Measurements from ENCODE around the gene CCDC136. TPM values are rescaled to one million over a fixed set of nuclear protein-coding genes. Genes with fewer than 3 reads are reported as not detected.

CCDC136 gene
- polyA plus RNA-seq, 1 donor (not counting 4 experiments of a cell fraction or from before 2014, with no cell fraction given), result 1.6 TPM

- no peak overlapping the region for H2AFZ ChIP-seq (ENCODE audit: control insufficient read depth, low read length)
- no peaks in the 10 kb centered on the region for H3K9me3 ChIP-seq (ENCODE audit: control insufficient read depth, low read depth, low read length)
- no peaks in the 10 kb centered on the region for H3K36me3 ChIP-seq (ENCODE audit: control insufficient read depth in 2 of 2, extremely low read depth in 1 of 2, insufficient read depth in 2 of 2, low read length in 2 of 2)
- H3K4me2 ChIP-seq (ENCODE audit: control insufficient read depth, extremely low read depth, insufficient read depth, low read depth, low read length), result no peak overlapping the region
- TF ChIP-seq EZH2 (IDR thresholded peaks at IDR 0.05; ENCODE audit: low read length) (no peak), CTCF (optimal IDR thresholded peaks at IDR 0.05 in 1 of 3, IDR thresholded peaks at IDR 0.05 in 1 of 3, conservative IDR thresholded peaks at IDR 0.05 in 1 of 3; ENCODE audit: extremely low read depth in 1 of 3, insufficient read depth in 2 of 3, low read length in 3 of 3) (no peak)
- no peaks in the 10 kb centered on the region for H3K4me1 ChIP-seq (ENCODE audit: control insufficient read depth, extremely low read depth, insufficient read depth, low read length)
- DNase-seq (ENCODE audit: low read depth, low spot score) (no peak), FAIRE-seq (no peak)
- no peaks in the 10 kb centered on the region for H4K20me1 ChIP-seq (ENCODE audit: control insufficient read depth, extremely low read depth, insufficient read depth, low read length)
- H3K9ac ChIP-seq (ENCODE audit: control insufficient read depth, extremely low read depth, insufficient read depth, low read length), result no peak overlapping the region
- no peak overlapping the region for H3K4me3 ChIP-seq (ENCODE audit: control insufficient read depth in 2 of 3, extremely low read depth in 1 of 3, insufficient read depth in 2 of 3, low read depth in 1 of 3, low read length in 3 of 3)
- no peak overlapping the region for H3K27ac ChIP-seq (ENCODE audit: control insufficient read depth, insufficient read depth, low read length)
- H3K27me3 ChIP-seq (ENCODE audit: control insufficient read depth, extremely low read depth, insufficient read depth, low read length), result peaks cover 3% of the 10 kb centered on the region
- H3K9me1 ChIP-seq (ENCODE audit: control insufficient read depth, extremely low read depth, insufficient read depth, low read length), result no peaks in the 10 kb centered on the region
- H3K79me2 ChIP-seq (ENCODE audit: control insufficient read depth, insufficient read depth, low read length), result no peaks in the 10 kb centered on the region
- dilution Hi-C loops (cut with MboI; ENCODE audit: extremely low pct_ligation_motif_present, low sequenced_read_pairs), result no loop called here
These were observed 13.5 kb downstream of the CCDC136 start for GRCh38 chr7:128805225-128805624.

DNA sequence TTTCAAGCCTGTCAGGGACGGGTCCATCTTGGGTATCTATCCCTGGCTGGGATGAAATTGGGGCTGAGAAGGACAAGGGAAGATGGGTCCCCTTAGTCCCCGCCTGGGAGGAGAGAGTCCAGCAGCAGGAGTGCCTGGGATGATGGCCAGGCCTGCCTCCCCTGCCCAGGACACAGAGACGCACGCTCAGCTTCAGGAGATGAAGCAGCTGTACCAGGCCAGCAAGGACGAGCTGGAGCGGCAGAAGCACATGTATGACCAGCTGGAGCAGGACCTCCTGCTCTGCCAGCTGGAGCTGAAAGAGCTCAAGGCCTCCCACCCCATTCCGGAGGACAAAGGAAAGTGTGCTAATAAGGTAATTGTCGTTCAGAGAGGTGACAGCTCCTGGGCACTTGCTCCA is 15.4 kb downstream of the CCDC136 start:
- H3K27ac ChIP-seq (ENCODE audit: control insufficient read depth, insufficient read depth, low read length), result no peak overlapping the region
- no peaks in the 10 kb centered on the region for H4K20me1 ChIP-seq (ENCODE audit: control insufficient read depth, extremely low read depth, insufficient read depth, low read length)
- H3K9ac ChIP-seq (ENCODE audit: control insufficient read depth, extremely low read depth, insufficient read depth, low read length), result no peak overlapping the region
- H3K4me3 ChIP-seq (ENCODE audit: control insufficient read depth in 2 of 3, extremely low read depth in 1 of 3, insufficient read depth in 2 of 3, low read depth in 1 of 3, low read length in 3 of 3), result no peak overlapping the region
- no peak overlapping the region for H3K4me2 ChIP-seq (ENCODE audit: control insufficient read depth, extremely low read depth, insufficient read depth, low read depth, low read length)
- dilution Hi-C loops (cut with MboI; ENCODE audit: extremely low pct_ligation_motif_present, low sequenced_read_pairs), result no loop called here
- H3K36me3 ChIP-seq (ENCODE audit: control insufficient read depth in 2 of 2, extremely low read depth in 1 of 2, insufficient read depth in 2 of 2, low read length in 2 of 2), result no peaks in the 10 kb centered on the region
- FAIRE-seq (no peak), DNase-seq (ENCODE audit: low read depth, low spot score) (no peak)
- H3K79me2 ChIP-seq (ENCODE audit: control insufficient read depth, insufficient read depth, low read length), result no peaks in the 10 kb centered on the region
- TF ChIP-seq EZH2 (IDR thresholded peaks at IDR 0.05; ENCODE audit: low read length) (no peak), CTCF (optimal IDR thresholded peaks at IDR 0.05 in 1 of 3, IDR thresholded peaks at IDR 0.05 in 1 of 3, conservative IDR thresholded peaks at IDR 0.05 in 1 of 3; ENCODE audit: extremely low read depth in 1 of 3, insufficient read depth in 2 of 3, low read length in 3 of 3) (no peak)
- H3K27me3 ChIP-seq (ENCODE audit: control insufficient read depth, extremely low read depth, insufficient read depth, low read length), result peaks cover 3% of the 10 kb centered on the region
- H3K4me1 ChIP-seq (ENCODE audit: control insufficient read depth, extremely low read depth, insufficient read depth, low read length), result no peaks in the 10 kb centered on the region
- H3K9me1 ChIP-seq (ENCODE audit: control insufficient read depth, extremely low read depth, insufficient read depth, low read length), result no peaks in the 10 kb centered on the region
- no peak overlapping the region for H2AFZ ChIP-seq (ENCODE audit: control insufficient read depth, low read length)
- no peaks in the 10 kb centered on the region for H3K9me3 ChIP-seq (ENCODE audit: control insufficient read depth, low read depth, low read length)

Measured in keratinocyte (primary cell).